ENCODE results near the gene ZMYND15. TPM values are rescaled to one million over a fixed set of nuclear protein-coding genes. Genes with fewer than 3 reads are reported as not detected.
A peak's percentile ranks its signal among the peaks of the same experiment; 100 is the strongest.

The ZMYND15 gene
- total and polyA plus RNA-seq, 2 of the 13 experiments (the other 11 are each of a cell fraction or from before 2014, with no cell fraction given) = 0.24 to 2.7 TPM

DNA sequence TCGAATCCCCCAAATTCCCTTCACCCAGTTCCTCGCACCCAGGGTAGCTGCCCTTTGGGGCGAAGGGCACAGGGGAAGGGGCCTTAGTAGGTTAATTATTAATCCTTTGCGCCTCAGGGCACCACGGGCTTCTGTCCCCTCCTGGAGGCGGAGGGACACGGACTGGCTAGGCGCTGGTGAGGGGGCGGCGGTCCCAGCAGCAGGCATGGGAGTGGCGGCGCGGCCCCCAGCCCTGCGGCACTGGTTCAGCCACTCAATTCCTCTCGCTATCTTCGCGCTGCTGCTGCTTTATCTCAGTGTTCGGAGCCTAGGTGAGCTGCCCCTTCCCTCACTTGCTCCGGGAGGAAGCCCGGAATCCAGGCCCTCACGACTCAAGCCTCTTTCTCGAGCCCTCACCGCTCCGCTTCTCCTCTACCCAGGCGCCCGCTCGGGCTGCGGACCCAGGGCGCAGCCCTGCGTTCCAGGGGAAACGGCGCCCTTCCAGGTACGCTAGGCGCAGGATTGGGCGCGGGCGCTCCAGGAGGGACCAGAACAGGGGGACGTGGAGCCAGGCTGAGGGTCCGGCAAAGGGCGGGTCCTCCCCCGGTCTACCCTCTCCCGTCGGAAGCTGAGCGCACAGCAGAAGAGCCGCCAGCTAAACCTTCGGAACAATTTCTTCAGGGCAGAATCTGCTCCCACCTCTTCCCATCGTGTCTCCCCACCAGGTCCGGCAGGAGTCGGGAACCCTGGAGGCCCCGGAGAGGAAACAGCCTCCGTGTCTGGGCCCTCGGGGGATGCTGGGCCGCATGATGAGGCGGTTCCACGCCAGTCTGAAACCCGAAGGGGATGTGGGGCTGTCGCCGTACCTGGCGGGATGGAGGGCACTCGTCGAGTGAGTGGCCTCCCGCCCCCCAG, 49.4 kb downstream of the ZMYND15 start, which contains the start of gene GLTPD2 (continued):
- TF ChIP-seq ZNF18 (CRISPR knock-in tag; IDR thresholded peaks at IDR 0.05; ENCODE audit: insufficient replicate concordance) (peak; percentile 45), ZNF816 (CRISPR knock-in tag; IDR thresholded peaks at IDR 0.05; ENCODE audit: borderline replicate concordance) (peak; percentile 82), ZNF598 (CRISPR knock-in tag; IDR thresholded peaks at IDR 0.05; ENCODE audit: borderline replicate concordance) (no peak), DRAP1 (CRISPR knock-in tag; IDR thresholded peaks at IDR 0.05) (peak; percentile 93), CEBPG (CRISPR knock-in tag; IDR thresholded peaks at IDR 0.05) (no peak; the same call in 1 of the 2 replicates), PHF8 (CRISPR knock-in tag; IDR thresholded peaks at IDR 0.05) (peak; percentile 67), ZNF616 (CRISPR knock-in tag; IDR thresholded peaks at IDR 0.05; ENCODE audit: low read depth) (no peak), HDAC6 (IDR thresholded peaks at IDR 0.05; ENCODE audit: low read depth, low read length) (no peak), ZNF576 (CRISPR knock-in tag; IDR thresholded peaks at IDR 0.05) (0 out of 2 replicates have a peak, but pooled peaks have one; percentile 46), ZNF451 (CRISPR knock-in tag; IDR thresholded peaks at IDR 0.05) (no peak), ZKSCAN8 (CRISPR knock-in tag; IDR thresholded peaks at IDR 0.05; ENCODE audit: borderline replicate concordance) (0 out of 2 replicates have a peak, but pooled peaks have one; percentile 22), NCOA2 (CRISPR knock-in tag; IDR thresholded peaks at IDR 0.05) (peak; percentile 56; the same call in 1 of the 2 replicates), PPARG (CRISPR knock-in tag; conservative IDR thresholded peaks at IDR 0.05) (peak; percentile 97), ZNF782 (CRISPR knock-in tag; IDR thresholded peaks at IDR 0.05; ENCODE audit: borderline replicate concordance) (no peak), ZNF772 (CRISPR knock-in tag; IDR thresholded peaks at IDR 0.05) (no peak; the same call in 1 of the 2 replicates), NKX3-1 (CRISPR knock-in tag; IDR thresholded peaks at IDR 0.05) (no peak), RBM39 (IDR thresholded peaks at IDR 0.05; ENCODE audit: low read depth, low read length, poor library complexity, severe bottlenecking) (peak; percentile 77), PRMT3 (CRISPR knock-in tag; IDR thresholded peaks at IDR 0.05; ENCODE audit: borderline replicate concordance, low read depth) (no peak), SP4 (CRISPR knock-in tag; IDR thresholded peaks at IDR 0.05) (peak; percentile 60; the same call in 1 of the 2 replicates), RCOR2 (CRISPR knock-in tag; IDR thresholded peaks at IDR 0.05) (no peak), NFE2 (CRISPR knock-in tag; IDR thresholded peaks at IDR 0.05) (no peak), SUZ12 (IDR thresholded peaks at IDR 0.05; ENCODE audit: low read depth, low read length) (no peak), MXD3 (CRISPR knock-in tag; IDR thresholded peaks at IDR 0.05) (peak; percentile 42; the same call in 1 of the 2 replicates)
- TF ChIP-seq, protein P1, sequence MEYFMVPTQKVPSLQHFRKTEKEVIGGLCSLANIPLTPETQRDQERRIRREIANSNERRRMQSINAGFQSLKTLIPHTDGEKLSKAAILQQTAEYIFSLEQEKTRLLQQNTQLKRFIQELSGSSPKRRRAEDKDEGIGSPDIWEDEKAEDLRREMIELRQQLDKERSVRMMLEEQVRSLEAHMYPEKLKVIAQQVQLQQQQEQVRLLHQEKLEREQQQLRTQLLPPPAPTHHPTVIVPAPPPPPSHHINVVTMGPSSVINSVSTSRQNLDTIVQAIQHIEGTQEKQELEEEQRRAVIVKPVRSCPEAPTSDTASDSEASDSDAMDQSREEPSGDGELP (IDR thresholded peaks at IDR 0.05; ENCODE audit: borderline replicate concordance, low read depth) = no peak
- TF ChIP-seq, protein P2, sequence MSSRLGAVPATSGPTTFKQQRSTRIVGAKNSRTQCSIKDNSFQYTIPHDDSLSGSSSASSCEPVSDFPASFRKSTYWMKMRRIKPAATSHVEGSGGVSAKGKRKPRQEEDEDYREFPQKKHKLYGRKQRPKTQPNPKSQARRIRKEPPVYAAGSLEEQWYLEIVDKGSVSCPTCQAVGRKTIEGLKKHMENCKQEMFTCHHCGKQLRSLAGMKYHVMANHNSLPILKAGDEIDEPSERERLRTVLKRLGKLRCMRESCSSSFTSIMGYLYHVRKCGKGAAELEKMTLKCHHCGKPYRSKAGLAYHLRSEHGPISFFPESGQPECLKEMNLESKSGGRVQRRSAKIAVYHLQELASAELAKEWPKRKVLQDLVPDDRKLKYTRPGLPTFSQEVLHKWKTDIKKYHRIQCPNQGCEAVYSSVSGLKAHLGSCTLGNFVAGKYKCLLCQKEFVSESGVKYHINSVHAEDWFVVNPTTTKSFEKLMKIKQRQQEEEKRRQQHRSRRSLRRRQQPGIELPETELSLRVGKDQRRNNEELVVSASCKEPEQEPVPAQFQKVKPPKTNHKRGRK (CRISPR knock-in tag; IDR thresholded peaks at IDR 0.05) = no peak
